HG03457 (cell line): ENCODE data around the gene AGL.
"Not testable (repeated sequence)": the region's sequence is repeated elsewhere in the genome, so short reads cannot be mapped to it uniquely, and the experiment has no call there.

ENCODE experiments used
- ATAC-seq: cut with Tn5 transposase; IDR thresholded peaks from one replicate; pipeline ENCODE4 v1.9.1; 2021; ENCODE audit warnings: moderate number of reproducible peaks; ENCODE audit not compliant: unreplicated experiment

Gene AGL

GRCh38 chr1:99972066-99972465 is 121.9 kb downstream of the AGL start:
- ATAC-seq, result not testable (repeated sequence)
